Measurements from ENCODE around the gene ATRNL1.

- no peak for TF ChIP-seq CTCF (IDR thresholded peaks at IDR 0.05)
- no peak for TF ChIP-seq POLR2A (IDR thresholded peaks at IDR 0.05)
These were observed 49.4 kb upstream of the ATRNL1 start for GRCh38 chr10:115043719-115044118.
